ENCODE measurements around the gene C9orf152. TPM values are rescaled to one million over a fixed set of nuclear protein-coding genes. Genes with fewer than 3 reads are reported as not detected.

The C9orf152 gene
- total RNA-seq, 3 donors from 2014 or later (not counting 1 experiment from before 2014, with no cell fraction given), result not detected

DNA sequence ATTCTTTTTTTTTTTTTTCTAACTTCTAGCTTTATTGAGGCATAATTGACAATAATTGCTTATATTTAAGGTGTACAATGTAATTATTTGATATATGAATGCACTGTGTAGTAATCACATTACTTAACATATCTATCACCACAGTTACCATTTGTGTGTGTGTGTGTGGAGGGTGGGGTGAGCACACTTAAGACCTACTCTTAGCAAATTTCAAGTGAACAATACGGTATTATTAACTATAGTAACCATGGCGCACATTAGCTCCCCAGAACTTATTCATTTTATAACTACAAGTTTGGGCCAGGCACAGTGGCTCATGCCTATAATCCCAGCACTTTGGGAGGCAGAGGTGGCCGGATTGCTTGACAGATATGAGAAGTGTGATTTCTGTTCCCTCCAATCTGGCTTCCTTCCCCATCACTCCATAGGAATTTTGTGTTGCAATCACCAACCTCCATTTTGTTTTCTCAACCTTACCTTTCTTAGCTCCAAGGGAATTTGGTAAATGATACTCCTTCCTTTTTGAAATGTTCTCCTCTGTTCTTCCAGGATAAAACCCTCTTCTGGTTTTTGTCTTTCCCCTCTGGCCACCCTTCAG lies 33.4 kb upstream of the C9orf152 start:
- H3K4me1 Mint-ChIP-seq, result no peaks in the 10 kb centered on the region
- H3K4me3 Mint-ChIP-seq, result no peak overlapping the region
- H3K27me3 Mint-ChIP-seq (ENCODE audit: low read depth in 2 of 2), result no peaks in the 10 kb centered on the region
- no peak overlapping the region for H3K27ac Mint-ChIP-seq
- ATAC-seq (no peak), DNase-seq (no peak)
- Histone ChIP-seq H3K27me3 (ENCODE audit: control insufficient read depth, insufficient read depth, low read length) (no peaks in the 10 kb centered on the region), H3K36me3 (ENCODE audit: control insufficient read depth, insufficient read depth, low read length) (peaks cover 15% of the 10 kb centered on the region), H3K4me3 (ENCODE audit: low read length) (no peak overlapping the region), H3K4me1 (ENCODE audit: control insufficient read depth, insufficient read depth, low read length) (no peaks in the 10 kb centered on the region), H3K27ac (ENCODE audit: low read length) (no peak overlapping the region), H3K9me3 (ENCODE audit: control insufficient read depth, insufficient read depth, low read length) (no peaks in the 10 kb centered on the region)
- no peaks in the 10 kb centered on the region for H3K9me3 Mint-ChIP-seq
- WGBS (ENCODE audit: insufficient coverage), result no CpG with 5 or more reads among the region's 3 CpGs
- intact Hi-C loops (cut with micrococcal nuclease), result no loop called here
- no peaks in the 10 kb centered on the region for H3K36me3 Mint-ChIP-seq
- TF ChIP-seq CTCF (IDR thresholded peaks at IDR 0.05), result no peak

GRCh38 chr9:110240198-110240597 lies 32.2 kb upstream of the C9orf152 start:
- no peaks in the 10 kb centered on the region for H3K4me1 ChIP-seq (ENCODE audit: control insufficient read depth, insufficient read depth, low read length)
- 93% methylated on average over 1 of the region's 1 CpG for WGBS (ENCODE audit: insufficient coverage)
- H3K27me3 Mint-ChIP-seq (ENCODE audit: low read depth in 2 of 2), result no peaks in the 10 kb centered on the region
- intact Hi-C loops (cut with micrococcal nuclease), result no loop called here
- no peak overlapping the region for H3K4me3 Mint-ChIP-seq
- no peaks in the 10 kb centered on the region for H3K9me3 Mint-ChIP-seq
- H3K9me3 ChIP-seq (ENCODE audit: control insufficient read depth, insufficient read depth, low read length), result no peaks in the 10 kb centered on the region
- no peaks in the 10 kb centered on the region for H3K4me1 Mint-ChIP-seq
- peaks cover 11% of the 10 kb centered on the region for H3K36me3 ChIP-seq (ENCODE audit: control insufficient read depth, insufficient read depth, low read length)
- DNase-seq (no peak), ATAC-seq (no peak)
- no peaks in the 10 kb centered on the region for H3K36me3 Mint-ChIP-seq
- no peak overlapping the region for H3K27ac ChIP-seq (ENCODE audit: low read length)
- no peak overlapping the region for H3K4me3 ChIP-seq (ENCODE audit: low read length)
- H3K27ac Mint-ChIP-seq, result no peak overlapping the region
- no peaks in the 10 kb centered on the region for H3K27me3 ChIP-seq (ENCODE audit: control insufficient read depth, insufficient read depth, low read length)
- no peak for TF ChIP-seq CTCF (IDR thresholded peaks at IDR 0.05)

DNA sequence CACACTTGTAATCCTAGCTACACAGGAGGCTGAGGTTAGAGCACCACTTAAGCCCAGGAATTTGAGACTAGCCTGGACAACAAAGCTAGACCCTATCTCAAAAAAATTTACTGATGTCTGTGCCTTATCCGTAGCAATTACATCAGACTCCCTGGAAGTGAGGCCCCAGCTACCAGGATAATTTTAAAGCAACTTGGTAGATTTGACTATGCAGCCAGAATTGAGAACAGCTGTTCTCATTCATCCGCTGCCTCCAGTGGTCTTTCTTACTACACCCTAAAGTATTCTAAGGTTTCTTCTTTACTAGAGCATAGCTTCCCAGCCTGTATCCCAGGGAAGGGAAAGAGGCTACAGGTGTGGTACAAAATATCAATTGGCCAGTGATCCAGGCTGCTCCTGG lies 20.4 kb upstream of the C9orf152 start:
- no peaks in the 10 kb centered on the region for H3K9me3 ChIP-seq (ENCODE audit: control insufficient read depth, insufficient read depth, low read length)
- Mint-ChIP-seq H3K4me3 (no peak overlapping the region), H3K27me3 (ENCODE audit: low read depth in 2 of 2) (peaks cover 0 to 2% of the 10 kb centered on the region in 2 donors), H3K4me1 (no peaks in the 10 kb centered on the region), H3K27ac (no peak overlapping the region), H3K9me3 (no peaks in the 10 kb centered on the region), H3K36me3 (no peaks in the 10 kb centered on the region)
- TF ChIP-seq CTCF (IDR thresholded peaks at IDR 0.05), result no peak
- WGBS (ENCODE audit: insufficient coverage), result 93% methylated on average over 2 of the region's 2 CpGs
- DNase-seq (no peak), ATAC-seq (no peak)
- no peak overlapping the region for H3K27ac ChIP-seq (ENCODE audit: low read length)
- no peaks in the 10 kb centered on the region for H3K36me3 ChIP-seq (ENCODE audit: control insufficient read depth, insufficient read depth, low read length)
- intact Hi-C loops (cut with micrococcal nuclease), result no loop called here
- H3K4me3 ChIP-seq (ENCODE audit: low read length), result no peak overlapping the region
- H3K4me1 ChIP-seq (ENCODE audit: control insufficient read depth, insufficient read depth, low read length), result no peaks in the 10 kb centered on the region
- peaks cover 3% of the 10 kb centered on the region for H3K27me3 ChIP-seq (ENCODE audit: control insufficient read depth, insufficient read depth, low read length)

GRCh38 chr9:110224583-110224982 lies 16.6 kb upstream of the C9orf152 start:
- H3K27ac Mint-ChIP-seq, result no peak overlapping the region

More at GRCh38 chr9:110224583-110224982, 16.6 kb upstream of the C9orf152 start:
- peaks cover 0 to 2% of the 10 kb centered on the region in 2 donors for H3K27me3 Mint-ChIP-seq (ENCODE audit: low read depth in 2 of 2)
- Histone ChIP-seq H3K27me3 (ENCODE audit: control insufficient read depth, insufficient read depth, low read length) (peaks cover 3% of the 10 kb centered on the region), H3K4me3 (ENCODE audit: low read length) (no peak overlapping the region), H3K36me3 (ENCODE audit: control insufficient read depth, insufficient read depth, low read length) (no peaks in the 10 kb centered on the region), H3K27ac (ENCODE audit: low read length) (no peak overlapping the region), H3K4me1 (ENCODE audit: control insufficient read depth, insufficient read depth, low read length) (no peaks in the 10 kb centered on the region), H3K9me3 (ENCODE audit: control insufficient read depth, insufficient read depth, low read length) (no peaks in the 10 kb centered on the region)
- no peak for DNase-seq
- WGBS (ENCODE audit: insufficient coverage), result 96% methylated on average over 3 of the region's 3 CpGs
- intact Hi-C loops (cut with micrococcal nuclease), result no loop called here
- H3K4me1 Mint-ChIP-seq, result no peaks in the 10 kb centered on the region
- no peak for ATAC-seq
- H3K9me3 Mint-ChIP-seq, result no peaks in the 10 kb centered on the region
- no peak for TF ChIP-seq CTCF (IDR thresholded peaks at IDR 0.05)
- no peaks in the 10 kb centered on the region for H3K36me3 Mint-ChIP-seq
- no peak overlapping the region for H3K4me3 Mint-ChIP-seq
